ENCODE data around the gene GHITM. TPM values are rescaled to one million over a fixed set of nuclear protein-coding genes. Genes with fewer than 3 reads are reported as not detected.

Gene GHITM
- polyA plus RNA-seq, 3 donors = 91.4 to 363 (median 312) TPM

DNA sequence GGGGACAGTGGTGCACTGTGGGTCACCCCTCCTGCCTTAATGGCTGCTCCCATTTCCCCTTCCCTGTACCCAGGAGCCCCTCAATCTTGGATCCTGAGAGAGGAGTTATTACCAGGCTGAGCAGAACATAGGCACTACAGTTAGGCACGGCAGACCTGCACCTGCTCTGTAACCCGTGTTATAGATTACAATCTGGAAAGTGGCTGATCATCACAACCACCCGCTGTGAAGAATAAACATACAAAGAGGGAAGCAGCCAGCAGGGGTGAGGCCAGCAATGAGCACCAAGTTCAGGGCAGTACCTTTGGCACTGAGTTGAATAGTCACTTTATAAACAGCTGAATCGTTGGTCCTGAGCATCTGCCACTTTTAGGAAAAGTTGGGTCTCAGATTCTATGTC is 56.8 kb downstream of the GHITM start:
- H3K4me2 ChIP-seq (replicated peaks; ENCODE audit: extremely low read depth, low read length, poor library complexity, severe bottlenecking) = no peak overlapping the region
- H3K36me3 Mint-ChIP-seq = no peaks in the 10 kb centered on the region
- no peaks in the 10 kb centered on the region for H3K4me1 ChIP-seq (ENCODE audit: control insufficient read depth in 1 of 2, insufficient read depth in 2 of 2, low read length in 2 of 2)
- H3K36me3 ChIP-seq (replicated peaks in 1 of 2; ENCODE audit: control insufficient read depth in 1 of 2, insufficient read depth in 2 of 2, low read length in 2 of 2) = no peaks in the 10 kb centered on the region
- no peak overlapping the region for H3K4me3 Mint-ChIP-seq
- no peak overlapping the region for H3K4me3 ChIP-seq (replicated peaks in 1 of 3; ENCODE audit: low read depth in 2 of 3, low read length in 3 of 3)
- intact Hi-C loops (cut with micrococcal nuclease) = loop anchor here in 1 of 2 donors (5.0 kb wide), 1 partner anchor 44 kb away; no protein-coding TSS in a partner anchor
- H3K27ac Mint-ChIP-seq = no peak overlapping the region
- peaks cover 0 to 13% of the 10 kb centered on the region in 2 donors for H3K9me3 ChIP-seq (replicated peaks in 1 of 2; ENCODE audit: control insufficient read depth in 1 of 2, insufficient read depth in 1 of 2, low read length in 2 of 2)
- H3K9me3 Mint-ChIP-seq = peaks cover 0 to 1% (median 0%) of the 10 kb centered on the region in 7 donors
- no peaks in the 10 kb centered on the region for H4K20me1 ChIP-seq (ENCODE audit: insufficient read depth, low read length)
- 26% methylated on average over 4 of the region's 4 CpGs for WGBS (ENCODE audit: insufficient coverage)
- H3K9ac ChIP-seq (ENCODE audit: insufficient read depth, low read length, poor library complexity, severe bottlenecking) = no peak overlapping the region
- no peak for DNase-seq
- TF ChIP-seq CTCF (IDR thresholded peaks at IDR 0.05) = no peak
- no peak overlapping the region for H2AFZ ChIP-seq (ENCODE audit: insufficient read depth, low read depth, low read length, poor library complexity, severe bottlenecking)
- H3K79me2 ChIP-seq (ENCODE audit: insufficient read depth, low read length) = no peaks in the 10 kb centered on the region
- peaks cover 35 to 59% (median 44%) of the 10 kb centered on the region in 3 donors for H3K27me3 Mint-ChIP-seq (ENCODE audit: low read depth in 3 of 3)
- H3K4me1 Mint-ChIP-seq = no peaks in the 10 kb centered on the region
- H3K27me3 ChIP-seq (ENCODE audit: control insufficient read depth in 2 of 2, insufficient read depth in 2 of 2, low read length in 2 of 2) = peaks cover 33 to 50% of the 10 kb centered on the region in 2 donors
- H3K27ac ChIP-seq (ENCODE audit: low read depth in 1 of 2, low read length in 2 of 2) = no peak overlapping the region

- Histone ChIP-seq H3K36me3 (replicated peaks in 1 of 2; ENCODE audit: control insufficient read depth in 1 of 2, insufficient read depth in 2 of 2, low read length in 2 of 2) (no peaks in the 10 kb centered on the region), H3K4me3 (replicated peaks in 1 of 3; ENCODE audit: low read depth in 2 of 3, low read length in 3 of 3) (no peak overlapping the region), H3K4me2 (replicated peaks; ENCODE audit: extremely low read depth, low read length, poor library complexity, severe bottlenecking) (no peak overlapping the region), H3K9me3 (replicated peaks in 1 of 2; ENCODE audit: control insufficient read depth in 1 of 2, insufficient read depth in 1 of 2, low read length in 2 of 2) (peaks cover 0 to 13% of the 10 kb centered on the region in 2 donors), H3K27me3 (ENCODE audit: control insufficient read depth in 2 of 2, insufficient read depth in 2 of 2, low read length in 2 of 2) (peaks cover 33 to 46% of the 10 kb centered on the region in 2 donors), H3K27ac (ENCODE audit: low read depth in 1 of 2, low read length in 2 of 2) (no peak overlapping the region), H3K9ac (ENCODE audit: insufficient read depth, low read length, poor library complexity, severe bottlenecking) (no peak overlapping the region), H3K4me1 (ENCODE audit: control insufficient read depth in 1 of 2, insufficient read depth in 2 of 2, low read length in 2 of 2) (no peaks in the 10 kb centered on the region), H4K20me1 (ENCODE audit: insufficient read depth, low read length) (no peaks in the 10 kb centered on the region), H2AFZ (ENCODE audit: insufficient read depth, low read depth, low read length, poor library complexity, severe bottlenecking) (no peak overlapping the region), H3K79me2 (ENCODE audit: insufficient read depth, low read length) (no peaks in the 10 kb centered on the region)
- intact Hi-C loops (cut with micrococcal nuclease) = loop anchor here in 1 of 2 donors (5.0 kb wide), 1 partner anchor 45 kb away; no protein-coding TSS in a partner anchor
- peaks cover 35 to 54% (median 44%) of the 10 kb centered on the region in 3 donors for H3K27me3 Mint-ChIP-seq (ENCODE audit: low read depth in 3 of 3)
- no peak for TF ChIP-seq CTCF (IDR thresholded peaks at IDR 0.05)
- no peaks in the 10 kb centered on the region for H3K36me3 Mint-ChIP-seq
- H3K27ac Mint-ChIP-seq = no peak overlapping the region
- H3K4me1 Mint-ChIP-seq = no peaks in the 10 kb centered on the region
- H3K9me3 Mint-ChIP-seq = peaks cover 0 to 1% (median 0%) of the 10 kb centered on the region in 7 donors
- no peak overlapping the region for H3K4me3 Mint-ChIP-seq
- DNase-seq = no peak
- 73% methylated on average over 3 of the region's 5 CpGs for WGBS (ENCODE audit: insufficient coverage)
Observed at GRCh38 chr10:84196941-84197340, 57.6 kb downstream of the GHITM start.
